Kidney (tissue), 14 donors: Measurements from ENCODE around the gene HTT. TPM values are rescaled to one million over a fixed set of nuclear protein-coding genes. Genes with fewer than 3 reads are reported as not detected.

Source experiments
- DNase-seq, 5 donors: peaks; one replicate each; pipeline ENCODE4 v3.0.0-alpha.2; 2013 to 2020
- FAIRE-seq: peaks from 2 replicates; lab custom pipeline; 2012; peaks lifted over from hg19 to GRCh38; lab: Jason Lieb, UNC
- H3K27ac ChIP-seq, 2 donors: one replicate each; pipeline ENCODE4 v1.7.0; 2013; ENCODE audit warnings: low read depth in 2 of 2, low read length in 2 of 2, inconsistent platforms in 1 of 2
- H3K27me3 ChIP-seq: one replicate; pipeline ENCODE4 v1.7.1; 2013; ENCODE audit warnings: low read length, inconsistent platforms; ENCODE audit not compliant: control insufficient read depth, insufficient read depth
- H3K36me3 ChIP-seq, 3 donors: one replicate each; pipeline versions ENCODE4 v1.7.0 to v1.7.1; 2013; ENCODE audit warnings: low read length in 3 of 3, control low read depth in 1 of 3, inconsistent platforms in 1 of 3; ENCODE audit not compliant: insufficient read depth in 3 of 3, control insufficient read depth in 2 of 3
- H3K4me1 ChIP-seq, 3 donors: one replicate each; pipeline versions ENCODE4 v1.7.0 to v1.7.1; 2013; ENCODE audit warnings: low read length in 3 of 3, inconsistent platforms in 1 of 3, low read depth in 1 of 3; ENCODE audit not compliant: control insufficient read depth in 2 of 3, insufficient read depth in 2 of 3
- H3K4me3 ChIP-seq, 3 donors: one replicate each; pipeline versions ENCODE4 v1.7.0 to v1.8.1; 2013; ENCODE audit warnings: low read length in 3 of 3, control low read depth in 1 of 3, inconsistent platforms in 1 of 3
- H3K9ac ChIP-seq, 3 donors: one replicate each; pipeline versions ENCODE4 v1.7.0 to v1.7.1; 2013; ENCODE audit warnings: low read length in 3 of 3, control low read depth in 1 of 3, inconsistent platforms in 1 of 3
- H3K9me3 ChIP-seq, 3 donors: one replicate each; pipeline versions ENCODE4 v1.7.0 to v1.7.1; 2013; ENCODE audit warnings: low read length in 3 of 3, control low read depth in 1 of 3, inconsistent platforms in 1 of 3; ENCODE audit not compliant: control insufficient read depth in 2 of 3, insufficient read depth in 1 of 3
- intact Hi-C: fragments of 100-400 bp; cut with DNase I; formaldehyde crosslinking; loops from one replicate; pipeline ENCODE4 v1.11.1; 2022
- polyA plus RNA-seq: library from polyadenylated mRNA; stranded (reverse); fragments of 350-450 nt; fragmentation: Illumina TruSeq; extraction: RNeasy Lipid Tissue Mini Kit (QIAGEN cat#74804); gene quantifications from one replicate; pipeline ENCODE4 v1.2.3, GENCODE V29; 2014; ENCODE audit warnings: low read depth, low replicate concordance; ENCODE audit not compliant: insufficient read depth
- total RNA-seq: library from RNA; stranded (reverse); fragmentation: NEBNext Ultra II Directional; extraction: Animal tissue kit (Norgen Biotek cat#: 25700); gene quantifications from one replicate; pipeline ENCODE4 v1.2.1, GENCODE V29; 2021
- TF ChIP-seq, protein P1 (sequence below): IDR thresholded peaks from 3 replicates; pipeline ENCODE4 v1.5.1; 2012; ENCODE audit warnings: mild to moderate bottlenecking, moderate library complexity, borderline replicate concordance; ENCODE audit not compliant: insufficient read depth; ENCODE audit errors: extremely low read depth
- donor health status: control.
- donor health status: control.
- donor health status: control.
- donor health status: control.
- donor health status: control.
- donor health status: DM: yes; HTN: yes; CAD: no.
- donor health status: Normal renal cell carcinoma (clear cell type).

The HTT gene
- total and polyA plus RNA-seq, 2 donors from 2014 or later = 7.2 to 64.0 TPM

DNA sequence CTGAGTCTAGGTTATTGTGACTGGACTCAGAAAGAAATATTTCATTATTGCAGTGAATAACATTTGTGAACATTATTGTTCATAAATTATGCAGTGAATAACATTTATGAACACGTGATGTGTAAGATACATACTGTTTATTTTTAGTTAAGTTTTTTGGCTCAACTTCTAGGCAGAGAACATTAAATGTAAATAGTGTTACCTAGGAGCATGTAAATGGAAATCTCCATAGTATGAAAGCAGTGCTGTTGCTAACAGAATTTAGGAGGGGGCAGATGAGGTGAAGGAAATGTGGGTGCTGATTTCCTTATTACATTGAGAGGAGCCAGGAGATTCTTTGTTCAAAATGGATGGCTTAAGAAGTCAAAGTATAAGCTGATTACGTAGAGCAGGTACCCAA lies 45.0 kb downstream of the HTT start:
- Histone ChIP-seq H3K4me3 (no peak overlapping the region), H3K9ac (no peak overlapping the region), H3K9me3 (no peaks in the 10 kb centered on the region), H3K4me1 (peaks cover 0 to 5% (median 2%) of the 10 kb centered on the region in 3 donors), H3K36me3 (peaks cover 11 to 30% (median 28%) of the 10 kb centered on the region in 3 donors), H3K27me3 (no peaks in the 10 kb centered on the region), H3K27ac (no peak overlapping the region)
- intact Hi-C loops = no loop called here
- FAIRE-seq (no peak), DNase-seq (no peak)
- TF ChIP-seq, protein P1, sequence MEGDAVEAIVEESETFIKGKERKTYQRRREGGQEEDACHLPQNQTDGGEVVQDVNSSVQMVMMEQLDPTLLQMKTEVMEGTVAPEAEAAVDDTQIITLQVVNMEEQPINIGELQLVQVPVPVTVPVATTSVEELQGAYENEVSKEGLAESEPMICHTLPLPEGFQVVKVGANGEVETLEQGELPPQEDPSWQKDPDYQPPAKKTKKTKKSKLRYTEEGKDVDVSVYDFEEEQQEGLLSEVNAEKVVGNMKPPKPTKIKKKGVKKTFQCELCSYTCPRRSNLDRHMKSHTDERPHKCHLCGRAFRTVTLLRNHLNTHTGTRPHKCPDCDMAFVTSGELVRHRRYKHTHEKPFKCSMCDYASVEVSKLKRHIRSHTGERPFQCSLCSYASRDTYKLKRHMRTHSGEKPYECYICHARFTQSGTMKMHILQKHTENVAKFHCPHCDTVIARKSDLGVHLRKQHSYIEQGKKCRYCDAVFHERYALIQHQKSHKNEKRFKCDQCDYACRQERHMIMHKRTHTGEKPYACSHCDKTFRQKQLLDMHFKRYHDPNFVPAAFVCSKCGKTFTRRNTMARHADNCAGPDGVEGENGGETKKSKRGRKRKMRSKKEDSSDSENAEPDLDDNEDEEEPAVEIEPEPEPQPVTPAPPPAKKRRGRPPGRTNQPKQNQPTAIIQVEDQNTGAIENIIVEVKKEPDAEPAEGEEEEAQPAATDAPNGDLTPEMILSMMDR = no peak

DNA sequence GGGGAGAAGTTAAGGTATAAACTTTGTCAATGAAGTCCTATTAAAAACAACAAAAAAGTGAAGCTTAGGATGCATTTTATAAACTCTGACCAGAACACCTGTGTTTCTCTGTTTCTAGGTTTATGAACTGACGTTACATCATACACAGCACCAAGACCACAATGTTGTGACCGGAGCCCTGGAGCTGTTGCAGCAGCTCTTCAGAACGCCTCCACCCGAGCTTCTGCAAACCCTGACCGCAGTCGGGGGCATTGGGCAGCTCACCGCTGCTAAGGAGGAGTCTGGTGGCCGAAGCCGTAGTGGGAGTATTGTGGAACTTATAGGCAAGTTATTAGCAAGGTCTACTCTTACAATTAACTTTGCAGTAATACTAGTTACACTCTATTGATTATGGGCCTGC lies 46.6 kb downstream of the HTT start:
- H3K36me3 ChIP-seq = peaks cover 12 to 22% (median 16%) of the 10 kb centered on the region in 3 donors
- FAIRE-seq (no peak), DNase-seq (no peak)
- peaks cover 0 to 5% (median 2%) of the 10 kb centered on the region in 3 donors for H3K4me1 ChIP-seq
- TF ChIP-seq, protein P1 = no peak
- no peak overlapping the region for H3K9ac ChIP-seq
- H3K9me3 ChIP-seq = no peaks in the 10 kb centered on the region
- no peak overlapping the region for H3K27ac ChIP-seq
- intact Hi-C loops = no loop called here
- no peak overlapping the region for H3K4me3 ChIP-seq
- H3K27me3 ChIP-seq = no peaks in the 10 kb centered on the region

DNA sequence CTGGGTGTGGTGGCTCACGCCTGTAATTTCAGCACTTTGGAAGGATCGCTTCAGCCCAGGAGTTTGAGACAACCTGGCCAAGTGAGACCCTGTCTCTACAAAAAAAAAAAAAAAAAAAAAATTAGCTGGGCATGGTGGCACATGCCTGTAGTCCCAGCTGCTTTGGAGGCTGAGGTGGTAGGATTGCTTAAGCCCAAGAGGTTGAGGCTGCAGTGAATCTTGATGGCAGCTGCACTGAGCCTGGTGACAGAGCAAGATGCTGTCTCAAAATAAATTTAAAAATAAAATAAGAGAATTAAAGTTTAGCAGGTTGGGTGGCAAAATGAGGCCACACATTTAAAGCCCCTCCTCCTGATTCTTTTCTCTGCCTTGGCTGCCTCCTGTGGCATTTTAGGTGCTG lies 47.1 kb downstream of the HTT start:
- Histone ChIP-seq H3K9me3 (no peaks in the 10 kb centered on the region), H3K4me3 (no peak overlapping the region), H3K27me3 (no peaks in the 10 kb centered on the region), H3K27ac (peak overlapping the region in 1 of 2 donors; percentile 39), H3K9ac (no peak overlapping the region), H3K4me1 (peaks cover 0 to 5% (median 2%) of the 10 kb centered on the region in 3 donors), H3K36me3 (peaks cover 7 to 18% (median 11%) of the 10 kb centered on the region in 3 donors)
- intact Hi-C loops = no loop called here
- FAIRE-seq = no peak
- DNase-seq = no peak
- TF ChIP-seq, protein P1 = no peak

DNA sequence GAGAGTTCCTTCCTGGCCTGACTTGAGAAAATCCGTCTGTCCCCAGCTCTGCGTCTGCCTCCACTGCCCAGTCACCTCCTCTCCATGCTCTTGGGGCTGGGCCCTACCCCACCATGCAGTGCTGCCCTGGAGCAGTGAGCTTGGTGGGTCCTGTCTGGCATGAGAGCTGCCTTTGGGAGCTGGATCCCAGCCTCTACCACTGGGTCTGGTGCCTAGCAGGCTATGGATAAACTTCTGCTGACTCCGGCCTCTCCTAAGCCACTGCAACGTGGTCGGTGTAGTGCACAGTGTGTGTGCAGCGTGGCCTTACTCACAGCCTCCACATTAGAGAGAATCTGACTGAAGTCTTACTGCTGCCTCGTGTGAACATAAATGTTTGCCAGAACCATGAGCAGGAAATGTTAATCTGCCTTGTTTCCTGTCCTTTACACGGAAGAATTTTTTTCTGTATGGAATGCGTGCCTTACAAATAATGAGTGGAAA lies 47.6 kb downstream of the HTT start:
- H3K36me3 ChIP-seq = peaks cover 4 to 20% (median 12%) of the 10 kb centered on the region in 3 donors
- TF ChIP-seq, protein P1 = no peak
- FAIRE-seq = no peak
- H3K4me1 ChIP-seq = peaks cover 0 to 5% (median 2%) of the 10 kb centered on the region in 3 donors
- DNase-seq = peak in 3 of 5 donors; percentile 22 to 71 (median 46)
- no peaks in the 10 kb centered on the region for H3K27me3 ChIP-seq
- no peak overlapping the region for H3K9ac ChIP-seq
- H3K27ac ChIP-seq = peak overlapping the region; percentile 39 to 73
- no peak overlapping the region for H3K4me3 ChIP-seq
- no peaks in the 10 kb centered on the region for H3K9me3 ChIP-seq
- intact Hi-C loops = no loop called here
